ENCODE data around the gene OLFML2A.
"Not testable (repeated sequence)": the region's sequence is repeated elsewhere in the genome, so short reads cannot be mapped to it uniquely, and the experiment has no call there.

The OLFML2A gene

DNA sequence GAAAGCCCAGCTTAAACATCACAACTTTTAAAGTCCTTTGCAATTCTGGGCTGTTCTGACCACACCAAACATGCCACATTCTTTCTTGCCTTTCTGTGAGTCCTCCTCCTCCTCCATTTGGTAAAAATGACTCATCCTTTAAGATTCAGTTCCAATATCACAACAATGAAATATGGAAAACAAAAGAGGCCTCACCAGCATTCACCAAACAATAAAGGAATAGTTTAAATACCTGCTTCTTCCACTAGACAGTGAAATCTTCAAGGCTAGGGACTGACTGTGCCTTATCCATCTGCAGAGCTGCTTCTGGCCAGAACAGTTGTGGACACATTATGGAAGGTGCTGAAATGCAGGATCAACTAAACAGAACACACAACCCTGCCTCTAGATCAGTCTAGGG, 41.8 kb upstream of the OLFML2A start:
- Histone ChIP-seq H3K4me1 (ENCODE audit: insufficient read depth, low read length, severe bottlenecking) (peaks cover 32% of the 10 kb centered on the region), H3K9ac (ENCODE audit: low read length) (no peak overlapping the region; the same call in 1 of the 2 replicates), H3K4me3 (ENCODE audit: low read depth, low read length, poor library complexity, severe bottlenecking) (no peak overlapping the region), H3K36me3 (ENCODE audit: insufficient read depth, low read length) (peaks cover 13% of the 10 kb centered on the region; the same call in 1 of the 2 replicates), H3F3A (ENCODE audit: insufficient read depth, low read length) (no peaks in the 10 kb centered on the region), H3K27ac (ENCODE audit: low read depth, low read length, poor library complexity, severe bottlenecking) (peak overlapping the region; percentile 89), H3K9me2 (ENCODE audit: low read depth, low read length) (no peaks in the 10 kb centered on the region), H3K27me3 (ENCODE audit: insufficient read depth, low read length) (no peaks in the 10 kb centered on the region), H2AFZ (ENCODE audit: low read length) (no peak overlapping the region), H4K20me1 (ENCODE audit: insufficient read depth, low read length) (no peaks in the 10 kb centered on the region), H3K9me3 (ENCODE audit: low read length) (peaks cover 5% of the 10 kb centered on the region; the same call in 1 of the 2 replicates), H3K79me2 (ENCODE audit: insufficient read depth, low read length) (no peaks in the 10 kb centered on the region), H3K4me2 (ENCODE audit: low read length) (peak overlapping the region; percentile 74; the same call in 1 of the 2 replicates)
- TF ChIP-seq EZH2 (IDR thresholded peaks at IDR 0.05; ENCODE audit: borderline replicate concordance, low read length) (no peak), CTCF (IDR thresholded peaks at IDR 0.05; ENCODE audit: low read length) (no peak)

DNA sequence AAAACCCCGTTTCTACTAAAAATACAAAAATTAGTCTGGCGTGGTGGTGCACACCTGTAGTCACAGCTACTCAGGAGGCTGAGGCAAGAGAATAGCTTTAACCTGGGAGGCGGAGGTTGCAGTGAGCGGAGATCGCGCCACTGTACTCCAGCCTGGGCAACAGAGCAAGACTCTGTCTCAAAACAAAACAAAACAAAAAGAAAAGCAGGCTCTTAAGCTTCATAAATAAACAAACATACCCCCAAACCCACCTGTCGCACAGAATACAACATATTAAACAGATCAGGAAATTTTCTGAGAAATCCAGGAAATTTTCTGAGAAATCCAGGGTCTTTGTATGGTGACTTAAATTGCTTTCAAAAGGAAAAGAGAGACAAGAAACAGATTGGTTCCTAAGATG, 38.9 kb upstream of the OLFML2A start:
- not testable (repeated sequence) for H3K36me3 ChIP-seq (ENCODE audit: insufficient read depth, low read length); H3K4me2 ChIP-seq (ENCODE audit: low read length); H3K9ac ChIP-seq (ENCODE audit: low read length); H3K9me2 ChIP-seq (ENCODE audit: low read depth, low read length); H3K9me3 ChIP-seq (ENCODE audit: low read length); H2AFZ ChIP-seq (ENCODE audit: low read length); H3K79me2 ChIP-seq (ENCODE audit: insufficient read depth, low read length); H4K20me1 ChIP-seq (ENCODE audit: insufficient read depth, low read length); H3F3A ChIP-seq (ENCODE audit: insufficient read depth, low read length); H3K4me3 ChIP-seq (ENCODE audit: low read depth, low read length, poor library complexity, severe bottlenecking); H3K27me3 ChIP-seq (ENCODE audit: insufficient read depth, low read length); H3K27ac ChIP-seq (ENCODE audit: low read depth, low read length, poor library complexity, severe bottlenecking)
- H3K4me1 ChIP-seq (ENCODE audit: insufficient read depth, low read length, severe bottlenecking): peaks cover 34% of the 10 kb centered on the region

DNA sequence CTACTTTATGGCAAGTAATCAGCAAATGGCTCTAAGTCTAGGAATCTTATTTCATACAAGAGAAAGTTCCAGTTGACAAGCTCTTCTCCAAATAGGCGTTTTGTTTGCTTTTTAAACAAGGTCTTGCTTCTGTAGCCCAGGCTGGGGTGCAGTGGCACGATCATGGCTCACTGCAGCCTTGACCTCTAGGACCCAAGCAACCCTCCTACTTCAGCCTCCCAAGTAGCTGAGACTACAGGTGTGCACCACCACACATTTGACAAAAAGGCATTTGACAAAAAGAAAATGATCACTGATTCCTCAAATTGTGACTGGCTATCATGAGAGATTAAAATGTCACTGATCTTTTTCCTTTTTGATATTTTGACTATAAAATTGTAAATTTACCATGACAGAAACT, 37.6 kb upstream of the OLFML2A start:
- H3K4me1 ChIP-seq (ENCODE audit: insufficient read depth, low read length, severe bottlenecking): peaks cover 27% of the 10 kb centered on the region
- no peak overlapping the region for H3K4me3 ChIP-seq (ENCODE audit: low read depth, low read length, poor library complexity, severe bottlenecking)
- H3K27ac ChIP-seq (ENCODE audit: low read depth, low read length, poor library complexity, severe bottlenecking): no peak overlapping the region
- no peaks in the 10 kb centered on the region for H4K20me1 ChIP-seq (ENCODE audit: insufficient read depth, low read length)
- TF ChIP-seq CTCF (IDR thresholded peaks at IDR 0.05; ENCODE audit: low read length) (no peak), EZH2 (IDR thresholded peaks at IDR 0.05; ENCODE audit: borderline replicate concordance, low read length) (no peak)
- no peak overlapping the region for H3K4me2 ChIP-seq (ENCODE audit: low read length)
- H3F3A ChIP-seq (ENCODE audit: insufficient read depth, low read length): no peaks in the 10 kb centered on the region
- H3K27me3 ChIP-seq (ENCODE audit: insufficient read depth, low read length): no peaks in the 10 kb centered on the region
- no peak overlapping the region for H3K9ac ChIP-seq (ENCODE audit: low read length)
- H3K9me3 ChIP-seq (ENCODE audit: low read length): no peaks in the 10 kb centered on the region
- H3K36me3 ChIP-seq (ENCODE audit: insufficient read depth, low read length): no peaks in the 10 kb centered on the region
- no peak overlapping the region for H2AFZ ChIP-seq (ENCODE audit: low read length)
- no peaks in the 10 kb centered on the region for H3K9me2 ChIP-seq (ENCODE audit: low read depth, low read length)
- H3K79me2 ChIP-seq (ENCODE audit: insufficient read depth, low read length): no peaks in the 10 kb centered on the region

GRCh38 chr9:124741149-124741548, 35.8 kb upstream of the OLFML2A start:
- Histone ChIP-seq H3K9ac (ENCODE audit: low read length) (no peak overlapping the region), H3K27ac (ENCODE audit: low read depth, low read length, poor library complexity, severe bottlenecking) (no peak overlapping the region), H3K9me3 (ENCODE audit: low read length) (no peaks in the 10 kb centered on the region), H3K4me2 (ENCODE audit: low read length) (no peak overlapping the region), H3K9me2 (ENCODE audit: low read depth, low read length) (no peaks in the 10 kb centered on the region), H3K36me3 (ENCODE audit: insufficient read depth, low read length) (no peaks in the 10 kb centered on the region), H4K20me1 (ENCODE audit: insufficient read depth, low read length) (no peaks in the 10 kb centered on the region), H3K79me2 (ENCODE audit: insufficient read depth, low read length) (no peaks in the 10 kb centered on the region), H2AFZ (ENCODE audit: low read length) (no peak overlapping the region), H3F3A (ENCODE audit: insufficient read depth, low read length) (no peaks in the 10 kb centered on the region), H3K4me1 (ENCODE audit: insufficient read depth, low read length, severe bottlenecking) (peaks cover 9% of the 10 kb centered on the region), H3K27me3 (ENCODE audit: insufficient read depth, low read length) (no peaks in the 10 kb centered on the region), H3K4me3 (ENCODE audit: low read depth, low read length, poor library complexity, severe bottlenecking) (no peak overlapping the region)
- TF ChIP-seq EZH2 (IDR thresholded peaks at IDR 0.05; ENCODE audit: borderline replicate concordance, low read length) (no peak), CTCF (IDR thresholded peaks at IDR 0.05; ENCODE audit: low read length) (no peak)

Data from OCI-LY1 (cell line).